Measurements from ENCODE around the gene ADAMTS9.

DNA sequence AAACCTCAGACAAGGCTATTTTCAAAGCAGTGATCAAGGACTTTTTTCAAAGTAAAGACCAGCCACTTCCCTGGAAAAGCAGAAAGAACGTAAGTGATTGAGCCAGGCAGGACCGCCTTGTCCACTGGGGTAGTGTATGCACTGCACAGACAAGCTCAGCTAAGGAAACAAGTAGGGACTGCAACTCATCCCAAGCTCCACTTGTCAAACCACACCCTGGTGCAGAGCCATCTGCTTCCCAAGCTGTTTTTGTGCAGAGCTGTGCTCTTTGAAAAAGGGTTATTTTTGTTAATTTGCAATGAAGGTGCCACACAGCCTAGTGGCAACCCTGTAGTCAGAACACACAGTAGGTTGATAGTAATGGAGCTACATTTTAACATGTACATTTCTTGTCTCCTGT is 193.3 kb downstream of the ADAMTS9 start:
- TF ChIP-seq POLR2AphosphoS5 (IDR thresholded peaks at IDR 0.05; ENCODE audit: insufficient read depth, low read depth, low read length): no peak
- no peak for TF ChIP-seq GATA2 (IDR thresholded peaks at IDR 0.05; ENCODE audit: insufficient read depth, insufficient read length, low read depth, low read length)
